HG02852 (cell line): ENCODE measurements around the gene HMCES.

ENCODE experiments used
- ATAC-seq: cut with Tn5 transposase; IDR thresholded peaks from one replicate; pipeline ENCODE4 v1.9.1; 2021; ENCODE audit warnings: mild to moderate bottlenecking, moderate library complexity; ENCODE audit not compliant: unreplicated experiment

The HMCES gene

GRCh38 chr3:129278439-129278965 is at the start of gene HMCES:
HMCES (plus strand) TSS chr3:129278870; CDS start chr3:129279733, 863 bp downstream.
- ATAC-seq, result peak; percentile 49

- ATAC-seq, result no peak
These were observed 49.6 kb upstream of the HMCES start for GRCh38 chr3:129228891-129229585.

GRCh38 chr3:129230311-129231019 is 48.2 kb upstream of the HMCES start:
- no peak for ATAC-seq

- no peak for ATAC-seq
These were observed 47.1 kb upstream of the HMCES start for GRCh38 chr3:129231331-129232119.

GRCh38 chr3:129233538-129233937 is 45.1 kb upstream of the HMCES start:
- ATAC-seq, result peak; percentile 89

GRCh38 chr3:129234441-129234840 is 44.2 kb upstream of the HMCES start:
- ATAC-seq, result no peak

GRCh38 chr3:129235344-129235917 is 43.2 kb upstream of the HMCES start:
- ATAC-seq, result no peak

GRCh38 chr3:129238945-129239705 is 39.5 kb upstream of the HMCES start:
- ATAC-seq, result no peak

- ATAC-seq, result no peak
These were observed 38.7 kb upstream of the HMCES start for GRCh38 chr3:129239991-129240390.

- ATAC-seq, result no peak
These were observed 38.2 kb upstream of the HMCES start for GRCh38 chr3:129240436-129240835.

- no peak for ATAC-seq
These were observed 33.5 kb upstream of the HMCES start for GRCh38 chr3:129245141-129245540.

GRCh38 chr3:129245641-129246306 is 32.9 kb upstream of the HMCES start:
- peak; percentile 44 for ATAC-seq

GRCh38 chr3:129246636-129247035 is 32.0 kb upstream of the HMCES start:
- ATAC-seq, result no peak

- no peak for ATAC-seq
These were observed 30.2 kb upstream of the HMCES start for GRCh38 chr3:129248286-129248979.

- peak; percentile 76 for ATAC-seq
These were observed 29.2 kb upstream of the HMCES start, which contains the start of gene COPG1 for GRCh38 chr3:129249284-129250065. COPG1 (plus strand) TSS chr3:129249606; CDS start chr3:129249710, 104 bp downstream.

- no peak for ATAC-seq
These were observed 25.9 kb upstream of the HMCES start for GRCh38 chr3:129252748-129253147.

GRCh38 chr3:129254536-129255230 is 24.0 kb upstream of the HMCES start:
- no peak for ATAC-seq

GRCh38 chr3:129256270-129256669 is 22.4 kb upstream of the HMCES start:
- no peak for ATAC-seq
